Liver (tissue), 9 donors: ENCODE data around the gene SNCG. TPM values are rescaled to one million over a fixed set of nuclear protein-coding genes. Genes with fewer than 3 reads are reported as not detected.
"Not testable (repeated sequence)": the region's sequence is repeated elsewhere in the genome, so short reads cannot be mapped to it uniquely, and the experiment has no call there.

Source experiments
- DNase-seq: peaks from one replicate; pipeline ENCODE4 v3.0.0-alpha.2; 2017; ENCODE audit warnings: low spot score
- H3K27ac ChIP-seq, 2 donors: one replicate each; pipeline ENCODE4 v1.7.0; 2013; ENCODE audit warnings: inconsistent platforms in 2 of 2, low read length in 2 of 2, control low read depth in 1 of 2, low read depth in 1 of 2, mild to moderate bottlenecking in 1 of 2
- H3K27me3 ChIP-seq, 4 donors: one replicate each; pipeline versions ENCODE4 v1.6.1 to v1.7.0; 2013; ENCODE audit warnings: low read length in 3 of 4, inconsistent platforms in 1 of 4, mild to moderate bottlenecking in 1 of 4, moderate library complexity in 1 of 4; ENCODE audit not compliant: control insufficient read depth in 4 of 4, insufficient read depth in 4 of 4
- H3K36me3 ChIP-seq, 4 donors: one replicate each; pipeline versions ENCODE4 v1.6.1 to v1.7.0; 2013; ENCODE audit warnings: low read length in 3 of 4, mild to moderate bottlenecking in 3 of 4, low read depth in 1 of 4, moderate library complexity in 1 of 4; ENCODE audit not compliant: control insufficient read depth in 4 of 4, insufficient read depth in 3 of 4
- H3K4me1 ChIP-seq, 4 donors: one replicate each; pipeline versions ENCODE4 v1.6.1 to v1.7.0; 2013; ENCODE audit warnings: low read length in 3 of 4, mild to moderate bottlenecking in 3 of 4, moderate library complexity in 1 of 4; ENCODE audit not compliant: control insufficient read depth in 4 of 4, insufficient read depth in 4 of 4
- H3K4me3 ChIP-seq, 3 donors: one replicate each; pipeline versions ENCODE4 v1.6.1 to v1.7.0; 2013; ENCODE audit warnings: low read length in 3 of 3, control low read depth in 1 of 3, low read depth in 1 of 3, mild to moderate bottlenecking in 1 of 3
- H3K9ac ChIP-seq, 2 donors: one replicate each; pipeline ENCODE4 v1.7.0; 2013; ENCODE audit warnings: low read length in 2 of 2, mild to moderate bottlenecking in 2 of 2, moderate library complexity in 2 of 2, control low read depth in 1 of 2, low read depth in 1 of 2
- H3K9me3 ChIP-seq, 4 donors: one replicate each; pipeline versions ENCODE4 v1.6.1 to v1.7.0; 2013; ENCODE audit warnings: low read length in 3 of 4; ENCODE audit not compliant: control insufficient read depth in 4 of 4
- ATF3 ChIP-seq: IDR thresholded peaks from 2 replicates; pipeline ENCODE4 v1.6.1; 2016; ENCODE audit warnings: antibody characterized with exemption
- CTCF ChIP-seq: fragments of 150-350 bp; IDR thresholded peaks from 2 replicates; pipeline ENCODE4 v1.5.1; 2017; ENCODE audit warnings: improper control_type of control experiment, low read depth, low read length; ENCODE audit not compliant: missing input control
- EGR1 ChIP-seq, 2 donors: IDR thresholded peaks; 2 replicates each; pipeline ENCODE4 v1.6.1; 2016 to 2018; ENCODE audit warnings: antibody characterized with exemption in 2 of 2, low read depth in 2 of 2
- FOXA2 ChIP-seq: IDR thresholded peaks from 2 replicates; pipeline ENCODE4 v1.6.1; 2016; ENCODE audit warnings: antibody characterized with exemption
- GABPA ChIP-seq, 2 donors: IDR thresholded peaks in 1 of 2; conservative IDR thresholded peaks in 1 of 2; 2 replicates each; pipeline ENCODE4 v1.6.1; 2016; ENCODE audit warnings: antibody characterized with exemption in 2 of 2, mild to moderate bottlenecking in 1 of 2, moderate library complexity in 1 of 2
- HNF4A ChIP-seq, 2 donors: conservative IDR thresholded peaks; 2 replicates each; pipeline ENCODE4 v1.6.1; 2016; ENCODE audit warnings: antibody characterized with exemption in 2 of 2, mild to moderate bottlenecking in 2 of 2
- HNF4G ChIP-seq: IDR thresholded peaks from 2 replicates; pipeline ENCODE4 v1.6.1; 2016; ENCODE audit warnings: antibody characterized with exemption
- MAX ChIP-seq: IDR thresholded peaks from 2 replicates; pipeline ENCODE4 v1.6.1; 2016; ENCODE audit warnings: antibody characterized with exemption
- RAD21 ChIP-seq, 2 donors: IDR thresholded peaks; 2 replicates each; pipeline ENCODE4 v1.6.1; 2016; ENCODE audit warnings: antibody characterized with exemption in 2 of 2, mild to moderate bottlenecking in 2 of 2
- SP1 ChIP-seq: IDR thresholded peaks from 2 replicates; pipeline ENCODE4 v1.6.1; 2018; ENCODE audit warnings: antibody characterized with exemption, mild to moderate bottlenecking
- TAF1 ChIP-seq: conservative IDR thresholded peaks from 2 replicates; pipeline ENCODE4 v1.6.1; 2016; ENCODE audit warnings: antibody characterized with exemption, mild to moderate bottlenecking
- WGBS: extraction: QIAGEN DNeasy Blood & Tissue Kit; methylation state at CpG from one replicate; pipeline ENCODE4 v1.1.7; 2013; 5-methylcytosine and 5-hydroxymethylcytosine counted together
- polyA plus RNA-seq, 2 donors: library from polyadenylated mRNA; stranded (reverse) in 1 of 2; unstranded in 1 of 2; fragments of 200-250 nt in 1 of 2; fragments of >200 nt in 1 of 2; fragmentation: Nextera tagmentation in 1 of 2; extraction: Ambion mirVana in 1 of 2; gene quantifications; one replicate each; pipeline versions ENCODE4 v1.2.1 to v1.2.3, GENCODE V29; 2013 to 2015
- total RNA-seq, 2 donors: library from RNA; depleted of rRNA; stranded (reverse); fragments of >200 nt; gene quantifications; one replicate each; pipeline ENCODE4 v1.2.3, GENCODE V29; 2014
- TF ChIP-seq, protein P1 (sequence below): IDR thresholded peaks from 2 replicates; pipeline ENCODE4 v1.6.1; 2016; ENCODE audit warnings: antibody characterized with exemption
- donor health status: healthy.
- donor health status: healthy.
- donor health status: healthy.
- donor health status: healthy.
- donor health status: healthy.

The SNCG gene
- total and polyA plus RNA-seq, 4 donors: 0.84 to 2.6 (median 1.7) TPM

- Histone ChIP-seq H3K27ac (no peak overlapping the region), H3K4me3 (no peak overlapping the region)
- TF ChIP-seq FOXA2 (no peak), SP1 (no peak), GABPA (IDR thresholded peaks at IDR 0.05 in 1 of 2, conservative IDR thresholded peaks at IDR 0.05 in 1 of 2) (no peak), HNF4A (conservative IDR thresholded peaks at IDR 0.05) (no peak)
These were observed 16.1 kb downstream of the SNCG start for GRCh38 chr10:86974484-86974883.

GRCh38 chr10:86976362-86977056 lies 18.1 kb downstream of the SNCG start:
- H3K9me3 ChIP-seq: no peaks in the 10 kb centered on the region
- H3K27ac ChIP-seq: no peak overlapping the region
- peaks cover 0 to 3% (median 3%) of the 10 kb centered on the region in 4 donors for H3K4me1 ChIP-seq
- DNase-seq: no peak
- H3K4me3 ChIP-seq: no peak overlapping the region
- H3K27me3 ChIP-seq: no peaks in the 10 kb centered on the region
- no peak for TF ChIP-seq CTCF
- TF ChIP-seq ATF3: no peak
- no peak for TF ChIP-seq HNF4G
- no peak for TF ChIP-seq GABPA (IDR thresholded peaks at IDR 0.05 in 1 of 2, conservative IDR thresholded peaks at IDR 0.05 in 1 of 2)
- no peak for TF ChIP-seq MAX
- TF ChIP-seq, protein P1, sequence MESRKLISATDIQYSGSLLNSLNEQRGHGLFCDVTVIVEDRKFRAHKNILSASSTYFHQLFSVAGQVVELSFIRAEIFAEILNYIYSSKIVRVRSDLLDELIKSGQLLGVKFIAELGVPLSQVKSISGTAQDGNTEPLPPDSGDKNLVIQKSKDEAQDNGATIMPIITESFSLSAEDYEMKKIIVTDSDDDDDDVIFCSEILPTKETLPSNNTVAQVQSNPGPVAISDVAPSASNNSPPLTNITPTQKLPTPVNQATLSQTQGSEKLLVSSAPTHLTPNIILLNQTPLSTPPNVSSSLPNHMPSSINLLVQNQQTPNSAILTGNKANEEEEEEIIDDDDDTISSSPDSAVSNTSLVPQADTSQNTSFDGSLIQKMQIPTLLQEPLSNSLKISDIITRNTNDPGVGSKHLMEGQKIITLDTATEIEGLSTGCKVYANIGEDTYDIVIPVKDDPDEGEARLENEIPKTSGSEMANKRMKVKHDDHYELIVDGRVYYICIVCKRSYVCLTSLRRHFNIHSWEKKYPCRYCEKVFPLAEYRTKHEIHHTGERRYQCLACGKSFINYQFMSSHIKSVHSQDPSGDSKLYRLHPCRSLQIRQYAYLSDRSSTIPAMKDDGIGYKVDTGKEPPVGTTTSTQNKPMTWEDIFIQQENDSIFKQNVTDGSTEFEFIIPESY: no peak
- no peak for TF ChIP-seq RAD21 (IDR thresholded peaks at IDR 0.05)
- TF ChIP-seq EGR1 (IDR thresholded peaks at IDR 0.05; ENCODE audit: low read depth in 2 of 2): no peak
- TF ChIP-seq TAF1: no peak
- TF ChIP-seq SP1: no peak
- H3K36me3 ChIP-seq: no peaks in the 10 kb centered on the region
- 94% methylated on average over 5 of the region's 5 CpGs for WGBS
- no peak overlapping the region for H3K9ac ChIP-seq

More at GRCh38 chr10:86974484-86974883, 16.1 kb downstream of the SNCG start:
- no peak for DNase-seq
- 91% methylated on average over 7 of the region's 7 CpGs for WGBS
- Histone ChIP-seq H3K4me1 (peaks cover 0 to 15% (median 5%) of the 10 kb centered on the region in 4 donors), H3K36me3 (no peaks in the 10 kb centered on the region), H3K9ac (no peak overlapping the region), H3K9me3 (no peaks in the 10 kb centered on the region), H3K27me3 (no peaks in the 10 kb centered on the region)

- not testable (repeated sequence) for H3K27ac ChIP-seq
These were observed 20.1 kb downstream of the SNCG start for GRCh38 chr10:86978457-86978856.

More at GRCh38 chr10:86978457-86978856, 20.1 kb downstream of the SNCG start:
- DNase-seq, H3K4me1 ChIP-seq, H3K36me3 ChIP-seq, H3K9me3 ChIP-seq, H3K4me3 ChIP-seq, H3K9ac ChIP-seq, H3K27me3 ChIP-seq: not testable (repeated sequence)
- WGBS: 90% methylated on average over 3 of the region's 3 CpGs
